Neural cell (in vitro differentiated cells): Measurements from ENCODE around the gene ARID1B. TPM values are rescaled to one million over a fixed set of nuclear protein-coding genes. Genes with fewer than 3 reads are reported as not detected.
"Not testable (repeated sequence)": the region's sequence is repeated elsewhere in the genome, so short reads cannot be mapped to it uniquely, and the experiment has no call there.

ENCODE experiments used
- H2AFZ ChIP-seq: fragments of 200-600, 300-800 bp; sonication (generic), shearing (Covaris generic); 2 replicates; pipeline ENCODE4 v1.6.0; 2014; ENCODE audit warnings: low read depth, mild to moderate bottlenecking, antibody characterized with exemption, low read length, moderate library complexity
- H3F3A ChIP-seq: fragments of 200-600 bp; shearing (Covaris generic); 2 replicates; pipeline ENCODE4 v1.6.1; 2016; ENCODE audit warnings: mild to moderate bottlenecking, moderate library complexity, mixed read lengths, antibody characterized with exemption, low read length; ENCODE audit not compliant: insufficient read depth, poor library complexity, severe bottlenecking
- H3K27ac ChIP-seq: fragments of 200-600, 300-800 bp; sonication (generic), shearing (Covaris generic); 2 replicates; pipeline ENCODE4 v1.5.1; 2014; ENCODE audit warnings: mild to moderate bottlenecking, low read length, moderate library complexity
- H3K27me3 ChIP-seq: fragments of 300-800, 200-600 bp; sonication (generic), shearing (Covaris generic); 2 replicates; pipeline ENCODE4 v1.6.0; 2014; ENCODE audit warnings: mild to moderate bottlenecking, low read depth, low read length, moderate library complexity; ENCODE audit not compliant: insufficient read depth
- H3K36me3 ChIP-seq: fragments of 300-800, 200-600 bp; sonication (generic), shearing (Covaris generic); 2 replicates; pipeline ENCODE4 v1.5.1; 2014; ENCODE audit warnings: mild to moderate bottlenecking, antibody characterized with exemption, low read length, moderate library complexity; ENCODE audit not compliant: insufficient read depth
- H3K4me2 ChIP-seq: fragments of 300-800, 200-600 bp; sonication (generic), shearing (Covaris generic); 2 replicates; pipeline ENCODE4 v1.6.0; 2014; ENCODE audit warnings: mild to moderate bottlenecking, low read length
- H3K4me3 ChIP-seq: fragments of 300-800, 200-600 bp; sonication (generic), shearing (Covaris generic); 2 replicates; pipeline ENCODE4 v1.5.1; 2014; ENCODE audit warnings: mild to moderate bottlenecking, low read length, moderate library complexity
- H3K79me2 ChIP-seq: fragments of 200-600 bp; shearing (Covaris generic); replicated peaks from 2 replicates; pipeline ENCODE4 v1.6.0; 2014; ENCODE audit warnings: mild to moderate bottlenecking, low read length, moderate library complexity; ENCODE audit not compliant: insufficient read depth
- H3K9ac ChIP-seq: fragments of 300-800, 200-600 bp; sonication (generic), shearing (Covaris generic); 2 replicates; pipeline ENCODE4 v1.6.1; 2016; ENCODE audit warnings: mild to moderate bottlenecking, low read length, mixed read lengths
- H3K9me2 ChIP-seq: fragments of 200-600 bp; shearing (Covaris generic); 2 replicates; pipeline ENCODE4 v1.6.1; 2016; ENCODE audit warnings: mild to moderate bottlenecking, low read length, mixed read lengths; ENCODE audit not compliant: insufficient read depth
- H3K9me3 ChIP-seq: fragments of 200-600, 300-800 bp; sonication (generic), shearing (Covaris generic); 2 replicates; pipeline ENCODE4 v1.6.1; 2016; ENCODE audit warnings: mild to moderate bottlenecking, mixed run types, low read length, moderate library complexity, mixed read lengths
- H4K20me1 ChIP-seq: fragments of 200-600 bp; shearing (Covaris generic); 2 replicates; pipeline ENCODE4 v1.6.1; 2016; ENCODE audit warnings: mild to moderate bottlenecking, mixed run types; ENCODE audit not compliant: insufficient read depth
- EP300 ChIP-seq: fragments of 450-650 bp; conservative IDR thresholded peaks from 2 replicates; pipeline ENCODE4 v1.6.1; 2014; ENCODE audit warnings: antibody characterized with exemption, mild to moderate bottlenecking, moderate library complexity; ENCODE audit not compliant: poor library complexity, severe bottlenecking
- EZH2 ChIP-seq: fragments of 200-600, 300-800 bp; shearing (Covaris generic), sonication (generic); IDR thresholded peaks from 2 replicates; pipeline ENCODE4 v1.6.1; 2014; ENCODE audit warnings: antibody characterized with exemption, low read length, borderline replicate concordance, mild to moderate bottlenecking; ENCODE audit not compliant: insufficient read depth, poor library complexity, severe bottlenecking
- MXI1 ChIP-seq: fragments of 450-650 bp; conservative IDR thresholded peaks from 2 replicates; pipeline ENCODE4 v1.6.1; 2014; ENCODE audit warnings: antibody characterized with exemption, mild to moderate bottlenecking; ENCODE audit not compliant: poor library complexity, severe bottlenecking
- POLR2AphosphoS5 ChIP-seq: IDR thresholded peaks from 2 replicates; pipeline ENCODE4 v1.6.1; 2012
- RAD21 ChIP-seq: fragments of 450-650 bp; conservative IDR thresholded peaks from 2 replicates; pipeline ENCODE4 v1.6.1; 2014; ENCODE audit warnings: antibody characterized with exemption, mild to moderate bottlenecking, moderate library complexity
- SMC3 ChIP-seq: fragments of 450-650 bp; conservative IDR thresholded peaks from 2 replicates; pipeline ENCODE4 v1.6.1; 2014; ENCODE audit warnings: antibody characterized with exemption, mild to moderate bottlenecking, moderate library complexity; ENCODE audit not compliant: poor library complexity
- TAF1 ChIP-seq: IDR thresholded peaks from 2 replicates; pipeline ENCODE4 v1.6.1; 2012; ENCODE audit warnings: low read depth
- polyA plus RNA-seq: library from polyadenylated mRNA; depleted of rRNA; stranded (reverse); fragments of >200 nt; gene quantifications from 2 replicates; pipeline ENCODE4 v1.2.3, GENCODE V29; 2014
- TF ChIP-seq, protein P1 (sequence below): IDR thresholded peaks from 2 replicates; pipeline ENCODE4 v1.6.1; 2012; ENCODE audit warnings: borderline replicate concordance
- TF ChIP-seq, protein P2 (sequence below): fragments of 450-650 bp; IDR thresholded peaks from 2 replicates; pipeline ENCODE4 v1.5.1; 2014; ENCODE audit warnings: antibody characterized with exemption, mild to moderate bottlenecking, moderate library complexity; ENCODE audit not compliant: poor library complexity, severe bottlenecking

Gene ARID1B
- polyA plus RNA-seq, 1 donor from 2014 or later, result 35.0 TPM

DNA sequence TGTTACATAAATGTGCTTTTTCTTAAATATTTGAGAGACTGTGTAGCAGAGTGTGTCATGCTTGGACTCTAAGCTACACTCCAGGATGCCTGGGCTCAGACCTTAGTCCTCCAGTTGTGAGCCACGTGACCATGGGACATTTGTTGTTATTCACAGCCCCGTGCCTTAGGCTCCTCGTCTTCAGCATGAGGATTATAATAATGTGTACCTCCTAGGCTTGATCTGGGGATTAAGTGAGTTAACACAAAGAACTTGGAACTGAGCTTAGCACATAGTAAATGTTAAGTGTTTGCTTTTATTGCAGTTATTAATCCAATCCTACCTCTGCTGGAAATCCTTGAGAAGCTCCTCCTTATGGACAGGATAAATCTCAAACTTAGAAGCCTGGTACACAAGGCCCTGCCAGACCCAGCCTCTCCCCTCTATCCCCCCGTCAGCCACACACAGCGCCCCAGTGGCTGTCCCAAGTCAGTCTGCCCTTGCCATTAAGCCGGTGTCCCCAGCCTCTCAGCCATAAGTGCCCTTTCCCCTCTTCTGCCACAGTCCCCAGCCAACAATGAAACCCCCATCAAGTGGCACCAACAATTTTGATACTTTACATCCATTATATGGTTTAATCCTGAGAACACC lies 368.6 kb downstream of the ARID1B start:
- Histone ChIP-seq H2AFZ (no peak overlapping the region), H3K4me3 (no peak overlapping the region), H3K27ac (no peak overlapping the region), H3K9me3 (no peaks in the 10 kb centered on the region), H3K27me3 (no peaks in the 10 kb centered on the region), H3K36me3 (peaks cover 8% of the 10 kb centered on the region), H3F3A (no peaks in the 10 kb centered on the region), H3K9ac (no peak overlapping the region), H3K4me2 (no peak overlapping the region), H3K9me2 (no peaks in the 10 kb centered on the region), H3K79me2 (no peaks in the 10 kb centered on the region), H4K20me1 (no peaks in the 10 kb centered on the region)
- TF ChIP-seq EZH2 (no peak), RAD21 (no peak), MXI1 (no peak), EP300 (no peak), SMC3 (no peak), TAF1 (no peak), POLR2AphosphoS5 (no peak)
- TF ChIP-seq, protein P1, sequence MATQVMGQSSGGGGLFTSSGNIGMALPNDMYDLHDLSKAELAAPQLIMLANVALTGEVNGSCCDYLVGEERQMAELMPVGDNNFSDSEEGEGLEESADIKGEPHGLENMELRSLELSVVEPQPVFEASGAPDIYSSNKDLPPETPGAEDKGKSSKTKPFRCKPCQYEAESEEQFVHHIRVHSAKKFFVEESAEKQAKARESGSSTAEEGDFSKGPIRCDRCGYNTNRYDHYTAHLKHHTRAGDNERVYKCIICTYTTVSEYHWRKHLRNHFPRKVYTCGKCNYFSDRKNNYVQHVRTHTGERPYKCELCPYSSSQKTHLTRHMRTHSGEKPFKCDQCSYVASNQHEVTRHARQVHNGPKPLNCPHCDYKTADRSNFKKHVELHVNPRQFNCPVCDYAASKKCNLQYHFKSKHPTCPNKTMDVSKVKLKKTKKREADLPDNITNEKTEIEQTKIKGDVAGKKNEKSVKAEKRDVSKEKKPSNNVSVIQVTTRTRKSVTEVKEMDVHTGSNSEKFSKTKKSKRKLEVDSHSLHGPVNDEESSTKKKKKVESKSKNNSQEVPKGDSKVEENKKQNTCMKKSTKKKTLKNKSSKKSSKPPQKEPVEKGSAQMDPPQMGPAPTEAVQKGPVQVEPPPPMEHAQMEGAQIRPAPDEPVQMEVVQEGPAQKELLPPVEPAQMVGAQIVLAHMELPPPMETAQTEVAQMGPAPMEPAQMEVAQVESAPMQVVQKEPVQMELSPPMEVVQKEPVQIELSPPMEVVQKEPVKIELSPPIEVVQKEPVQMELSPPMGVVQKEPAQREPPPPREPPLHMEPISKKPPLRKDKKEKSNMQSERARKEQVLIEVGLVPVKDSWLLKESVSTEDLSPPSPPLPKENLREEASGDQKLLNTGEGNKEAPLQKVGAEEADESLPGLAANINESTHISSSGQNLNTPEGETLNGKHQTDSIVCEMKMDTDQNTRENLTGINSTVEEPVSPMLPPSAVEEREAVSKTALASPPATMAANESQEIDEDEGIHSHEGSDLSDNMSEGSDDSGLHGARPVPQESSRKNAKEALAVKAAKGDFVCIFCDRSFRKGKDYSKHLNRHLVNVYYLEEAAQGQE, result no peak
- TF ChIP-seq, protein P2, sequence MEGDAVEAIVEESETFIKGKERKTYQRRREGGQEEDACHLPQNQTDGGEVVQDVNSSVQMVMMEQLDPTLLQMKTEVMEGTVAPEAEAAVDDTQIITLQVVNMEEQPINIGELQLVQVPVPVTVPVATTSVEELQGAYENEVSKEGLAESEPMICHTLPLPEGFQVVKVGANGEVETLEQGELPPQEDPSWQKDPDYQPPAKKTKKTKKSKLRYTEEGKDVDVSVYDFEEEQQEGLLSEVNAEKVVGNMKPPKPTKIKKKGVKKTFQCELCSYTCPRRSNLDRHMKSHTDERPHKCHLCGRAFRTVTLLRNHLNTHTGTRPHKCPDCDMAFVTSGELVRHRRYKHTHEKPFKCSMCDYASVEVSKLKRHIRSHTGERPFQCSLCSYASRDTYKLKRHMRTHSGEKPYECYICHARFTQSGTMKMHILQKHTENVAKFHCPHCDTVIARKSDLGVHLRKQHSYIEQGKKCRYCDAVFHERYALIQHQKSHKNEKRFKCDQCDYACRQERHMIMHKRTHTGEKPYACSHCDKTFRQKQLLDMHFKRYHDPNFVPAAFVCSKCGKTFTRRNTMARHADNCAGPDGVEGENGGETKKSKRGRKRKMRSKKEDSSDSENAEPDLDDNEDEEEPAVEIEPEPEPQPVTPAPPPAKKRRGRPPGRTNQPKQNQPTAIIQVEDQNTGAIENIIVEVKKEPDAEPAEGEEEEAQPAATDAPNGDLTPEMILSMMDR, result no peak

DNA sequence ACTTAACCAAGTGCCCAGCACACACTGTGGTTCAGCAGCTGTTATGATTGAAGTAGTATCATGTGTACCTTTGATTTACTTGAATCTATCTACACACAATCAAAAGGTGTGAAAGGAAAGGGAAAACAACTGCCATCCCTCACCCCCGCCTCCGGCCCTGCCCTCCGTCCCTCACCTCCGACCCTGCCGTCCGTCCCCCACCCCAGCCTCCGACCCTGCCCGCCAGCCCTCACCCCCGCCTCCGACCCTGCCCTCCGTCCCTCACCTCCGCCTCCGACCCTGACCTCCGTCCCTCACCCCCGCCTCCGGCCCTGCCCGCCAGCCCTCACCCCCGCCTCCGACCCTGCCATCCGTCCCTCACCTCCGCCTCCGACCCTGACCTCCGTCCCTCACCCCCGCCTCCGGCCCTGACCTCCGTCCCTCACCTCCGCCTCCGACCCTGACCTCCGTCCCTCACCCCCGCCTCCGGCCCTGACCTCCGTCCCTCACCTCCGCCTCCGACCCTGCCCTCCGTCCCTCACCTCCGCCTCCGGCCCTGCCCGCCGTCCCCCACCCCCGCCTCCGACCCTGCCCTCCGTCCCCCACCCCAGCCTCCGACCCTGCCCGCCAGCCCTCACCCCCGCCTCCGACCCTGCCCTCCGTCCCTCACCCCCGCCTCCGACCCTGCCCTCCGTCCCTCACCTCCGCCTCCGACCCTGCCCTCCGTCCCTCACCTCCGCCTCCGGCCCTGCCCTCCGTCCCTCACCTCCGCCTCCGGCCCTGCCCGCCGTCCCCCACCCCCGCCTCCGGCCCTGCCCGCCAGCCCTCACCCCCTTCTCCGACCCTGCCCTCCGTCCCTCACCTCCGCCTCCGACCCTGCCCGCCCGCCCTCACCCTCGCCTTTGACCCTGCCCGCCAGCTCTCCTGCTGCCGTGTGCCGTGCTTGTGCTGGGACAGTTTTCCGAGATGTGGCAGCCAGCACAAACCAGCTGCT lies 370.2 kb downstream of the ARID1B start:
- H3K4me2 ChIP-seq, H3K36me3 ChIP-seq, H3K27me3 ChIP-seq, H3K79me2 ChIP-seq, H3K9me2 ChIP-seq, H2AFZ ChIP-seq, H3K27ac ChIP-seq, H3K9me3 ChIP-seq, H3K4me3 ChIP-seq, H3K9ac ChIP-seq, H3F3A ChIP-seq, H4K20me1 ChIP-seq: not testable (repeated sequence)
